Activated CD8-positive, alpha-beta T cell treated with anti-CD3 and anti-CD28 coated beads for 36 hours (primary cell): ENCODE data around the gene PPFIBP2. TPM values are rescaled to one million over a fixed set of nuclear protein-coding genes. Genes with fewer than 3 reads are reported as not detected.

Experiments used
- ATAC-seq: fragments of 200-7000 bp; cut with Tn5 transposase; one replicate; pipeline ENCODE4 v1.10.0; 2021; ENCODE audit warnings: mild to moderate bottlenecking, moderate library complexity
- CTCF ChIA-PET: fragments of 350-600 bp; sonication (Branson Sonifier 250); formaldehyde crosslinking; loops from one replicate; lab custom pipeline; 2021; ENCODE audit warnings: antibody characterized with exemption; lab: Charles Lee
- POLR2A ChIA-PET: fragments of 350-600 bp; sonication (Branson Sonifier 250); formaldehyde crosslinking; loops from one replicate; lab custom pipeline; 2021; ENCODE audit warnings: antibody characterized with exemption; lab: Charles Lee
- DNase-seq: peaks from one replicate; pipeline ENCODE4 v3.0.0-alpha.2; 2020
- H3K27ac Mint-ChIP-seq: one replicate; pipeline ENCODE4 v1.8.0; 2021; ENCODE audit warnings: mild to moderate bottlenecking, mixed read lengths
- H3K27me3 Mint-ChIP-seq: one replicate; pipeline ENCODE4 v1.8.0; 2021; ENCODE audit warnings: mixed read lengths
- H3K36me3 Mint-ChIP-seq: one replicate; pipeline ENCODE4 v1.8.0; 2021; ENCODE audit warnings: low read depth, mixed read lengths
- H3K4me1 Mint-ChIP-seq: one replicate; pipeline ENCODE4 v1.8.0; 2021; ENCODE audit warnings: low read depth, mixed read lengths
- H3K4me3 Mint-ChIP-seq: one replicate; pipeline ENCODE4 v1.8.0; 2021; ENCODE audit warnings: mild to moderate bottlenecking, moderate library complexity, mixed read lengths
- H3K9me3 Mint-ChIP-seq: one replicate; pipeline ENCODE4 v1.8.0; 2021; ENCODE audit warnings: mixed read lengths
- CTCF ChIP-seq: fragments of 200-600 bp; IDR thresholded peaks from one replicate; pipeline ENCODE4 v1.8.0; 2022; ENCODE audit warnings: antibody characterized with exemption, mild to moderate bottlenecking
- intact Hi-C: fragments of 100-400 bp; cut with micrococcal nuclease; formaldehyde crosslinking; loops from one replicate; pipeline ENCODE4 v1.10.0; 2022
- total RNA-seq, 2 experiments: library from RNA; stranded (reverse); gene quantifications; one replicate each; pipeline ENCODE4 v1.2.3, GENCODE V29; 2021

Gene PPFIBP2
- total RNA-seq, 2 experiments from 2014 or later, result 13.3 to 14.2 TPM

- Mint-ChIP-seq H3K4me3 (no peak overlapping the region), H3K4me1 (no peaks in the 10 kb centered on the region), H3K27me3 (no peaks in the 10 kb centered on the region), H3K36me3 (no peaks in the 10 kb centered on the region), H3K9me3 (no peaks in the 10 kb centered on the region), H3K27ac (no peak overlapping the region)
- ATAC-seq, result no peak
- ChIA-PET CTCF (no interaction called here), POLR2A (no interaction called here)
- intact Hi-C loops, result no loop called here
- no peak for TF ChIP-seq CTCF
- no peak for DNase-seq
Observed at GRCh38 chr11:7645206-7645605, 131.4 kb downstream of the PPFIBP2 start.

DNA sequence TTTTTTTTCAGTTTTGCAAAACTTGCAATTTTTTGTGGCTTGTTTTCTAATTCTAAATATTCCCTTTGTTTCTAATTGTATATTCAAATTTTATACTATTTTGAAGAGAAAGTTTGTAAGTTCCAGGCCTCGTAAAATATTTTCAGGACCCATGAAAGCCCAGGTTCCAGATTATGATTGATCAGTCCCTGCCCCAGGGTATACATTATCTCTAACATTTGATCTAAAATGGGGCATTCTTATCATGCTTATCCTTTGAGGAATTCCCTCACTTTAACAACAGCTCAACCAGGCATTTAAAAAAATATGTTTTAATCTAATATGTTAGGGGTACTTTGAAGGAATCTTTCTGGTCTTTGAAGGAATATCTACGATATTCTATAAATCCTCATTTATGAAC, 133.1 kb downstream of the PPFIBP2 start:
- H3K27ac Mint-ChIP-seq, result no peak overlapping the region
- intact Hi-C loops, result no loop called here
- TF ChIP-seq CTCF, result no peak

DNA sequence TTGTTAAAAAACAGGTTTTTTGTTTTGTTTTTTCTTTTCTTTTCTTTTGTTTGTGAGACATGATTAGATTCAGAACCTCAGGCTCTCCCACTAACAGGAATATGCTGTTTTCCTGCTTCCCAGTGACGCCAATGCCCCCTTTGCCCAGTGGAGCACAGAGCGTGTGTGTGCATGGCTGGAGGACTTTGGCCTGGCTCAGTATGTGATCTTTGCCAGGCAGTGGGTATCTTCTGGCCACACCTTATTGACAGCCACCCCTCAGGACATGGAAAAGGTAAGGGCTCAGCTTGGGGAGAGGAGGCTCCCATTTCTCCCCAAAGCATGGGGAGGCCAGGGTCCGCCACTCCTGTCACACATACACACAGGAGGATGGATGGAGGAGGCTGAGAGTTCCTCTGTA, 134.5 kb downstream of the PPFIBP2 start:
- intact Hi-C loops, result no loop called here
- Mint-ChIP-seq H3K27me3 (no peaks in the 10 kb centered on the region), H3K9me3 (no peaks in the 10 kb centered on the region), H3K36me3 (peaks cover 3% of the 10 kb centered on the region), H3K4me1 (no peaks in the 10 kb centered on the region), H3K27ac (no peak overlapping the region), H3K4me3 (no peak overlapping the region)
- ChIA-PET CTCF (interaction anchor here (1.5 to 1.6 kb wide), 2 partner anchors 17 to 39 kb away, joined by 4 to 5 read pairs; no protein-coding TSS in a partner anchor), POLR2A (no interaction called here)
- ATAC-seq, result no peak
- TF ChIP-seq CTCF, result no peak
- no peak for DNase-seq

More for the DNA sequence above, 133.1 kb downstream of the PPFIBP2 start:
- peaks cover 3% of the 10 kb centered on the region for H3K36me3 Mint-ChIP-seq
- ATAC-seq (no peak), DNase-seq (no peak)
- POLR2A ChIA-PET, result no interaction called here
- CTCF ChIA-PET, result interaction anchor here (1.0 kb wide), 1 partner anchor 19 kb away, joined by 4 read pairs; no protein-coding TSS in a partner anchor
- no peak overlapping the region for H3K4me3 Mint-ChIP-seq
- no peaks in the 10 kb centered on the region for H3K4me1 Mint-ChIP-seq
- no peaks in the 10 kb centered on the region for H3K27me3 Mint-ChIP-seq
- H3K9me3 Mint-ChIP-seq, result no peaks in the 10 kb centered on the region

GRCh38 chr11:7651140-7651551, 137.3 kb downstream of the PPFIBP2 start:
- Mint-ChIP-seq H3K9me3 (no peaks in the 10 kb centered on the region), H3K27me3 (no peaks in the 10 kb centered on the region), H3K4me1 (no peaks in the 10 kb centered on the region), H3K4me3 (no peak overlapping the region), H3K36me3 (peaks cover 7% of the 10 kb centered on the region), H3K27ac (no peak overlapping the region)
- ChIA-PET CTCF (interaction anchor here (0.9 kb wide), 1 partner anchor 80 kb away, joined by 3 read pairs; no protein-coding TSS in a partner anchor), POLR2A (no interaction called here)
- ATAC-seq, result no peak
- intact Hi-C loops, result no loop called here
- no peak for TF ChIP-seq CTCF
- no peak for DNase-seq

- H3K36me3 Mint-ChIP-seq, result peaks cover 8% of the 10 kb centered on the region
- CTCF ChIA-PET, result interaction anchor here (0.5 to 0.9 kb wide), 2 partner anchors 80 to 935 kb away, joined by 3 read pairs; no protein-coding TSS in a partner anchor
Observed at GRCh38 chr11:7651700-7652099, 137.9 kb downstream of the PPFIBP2 start.

More at GRCh38 chr11:7651700-7652099, 137.9 kb downstream of the PPFIBP2 start:
- H3K9me3 Mint-ChIP-seq, result no peaks in the 10 kb centered on the region
- ATAC-seq (no peak), DNase-seq (no peak)
- POLR2A ChIA-PET, result interaction anchor here (0.6 kb wide), 1 partner anchor 48 kb away, joined by 3 read pairs; no protein-coding TSS in a partner anchor
- H3K4me1 Mint-ChIP-seq, result no peaks in the 10 kb centered on the region
- TF ChIP-seq CTCF, result no peak
- intact Hi-C loops, result no loop called here
- H3K27ac Mint-ChIP-seq, result no peak overlapping the region
- no peak overlapping the region for H3K4me3 Mint-ChIP-seq
- H3K27me3 Mint-ChIP-seq, result no peaks in the 10 kb centered on the region
